BJ (cell line): ENCODE results near the gene CCDC181. TPM values are rescaled to one million over a fixed set of nuclear protein-coding genes. Genes with fewer than 3 reads are reported as not detected.

Experiments used
- CTCF ChIA-PET: fragments of 350-600 bp; formaldehyde crosslinking; extraction: SDS; loops from one replicate; lab custom pipeline; 2021; ENCODE audit warnings: antibody characterized with exemption, inconsistent platforms; lab: Yijun Ruan, JAX
- POLR2A ChIA-PET: fragments of 300-600 bp; sonication (Branson Sonifier 250); formaldehyde crosslinking; extraction: SDS; loops from one replicate; lab custom pipeline; 2021; ENCODE audit warnings: antibody characterized with exemption; lab: Charles Lee
- DNase-seq: peaks from one replicate; pipeline ENCODE4 v3.0.0-alpha.2; 2011; ENCODE audit warnings: low read depth
- H3K27me3 ChIP-seq: 2 replicates; pipeline ENCODE4 v1.6.0; 2011; ENCODE audit warnings: low read length; ENCODE audit not compliant: control insufficient read depth, insufficient read depth
- H3K36me3 ChIP-seq: 2 replicates; pipeline ENCODE4 v1.5.1; 2011; ENCODE audit warnings: low read length; ENCODE audit not compliant: control insufficient read depth, insufficient read depth
- H3K4me3 ChIP-seq: 2 replicates; pipeline ENCODE4 v1.5.1; 2011; ENCODE audit warnings: low read depth, mild to moderate bottlenecking, control low read depth, low read length
- CTCF ChIP-seq: IDR thresholded peaks from 2 replicates; pipeline ENCODE4 v1.5.1; 2011; ENCODE audit warnings: low read depth, mild to moderate bottlenecking, control low read depth, inconsistent platforms, low read length, moderate library complexity; ENCODE audit not compliant: insufficient read depth
- polyA plus RNA-seq: library from polyadenylated mRNA; depleted of rRNA; stranded (reverse); fragments of >200 nt; gene quantifications from 2 replicates; pipeline ENCODE4 v1.2.3, GENCODE V29; 2011

Gene CCDC181
- polyA plus RNA-seq, 1 experiment, result not detected

GRCh38 chr1:169461390-169462000, 34.2 kb upstream of the CCDC181 start:
- DNase-seq, result no peak
- CTCF ChIA-PET, result interaction anchor here (2.4 kb wide), 1 partner anchor 85 kb away, joined by 12 read pairs; no protein-coding TSS in a partner anchor
- Histone ChIP-seq H3K36me3 (no peaks in the 10 kb centered on the region), H3K27me3 (peaks cover 1% of the 10 kb centered on the region; the same call in 1 of the 2 replicates), H3K4me3 (no peak overlapping the region)
- no peak for TF ChIP-seq CTCF
- POLR2A ChIA-PET, result no interaction called here

- no peak for TF ChIP-seq CTCF
- ChIA-PET POLR2A (no interaction called here), CTCF (interaction anchor here (2.4 kb wide), 1 partner anchor 86 kb away, joined by 12 read pairs; no protein-coding TSS in a partner anchor)
- H3K36me3 ChIP-seq, result no peaks in the 10 kb centered on the region
- peaks cover 1% of the 10 kb centered on the region; the same call in 1 of the 2 replicates for H3K27me3 ChIP-seq
- no peak for DNase-seq
- H3K4me3 ChIP-seq, result peak overlapping the region; percentile 9
Measured at GRCh38 chr1:169460191-169460833, 33.0 kb upstream of the CCDC181 start.

GRCh38 chr1:169457443-169457842, 30.2 kb upstream of the CCDC181 start:
- H3K36me3 ChIP-seq, result no peaks in the 10 kb centered on the region
- DNase-seq, result no peak
- ChIA-PET CTCF (no interaction called here), POLR2A (no interaction called here)
- H3K4me3 ChIP-seq, result no peak overlapping the region
- H3K27me3 ChIP-seq, result peaks cover 1% of the 10 kb centered on the region; the same call in 1 of the 2 replicates
- no peak for TF ChIP-seq CTCF

GRCh38 chr1:169456029-169456428, 28.8 kb upstream of the CCDC181 start:
- Histone ChIP-seq H3K4me3 (no peak overlapping the region), H3K36me3 (no peaks in the 10 kb centered on the region), H3K27me3 (peaks cover 1% of the 10 kb centered on the region; the same call in 1 of the 2 replicates)
- DNase-seq, result no peak
- CTCF ChIA-PET, result no interaction called here
- POLR2A ChIA-PET, result no interaction called here
- no peak for TF ChIP-seq CTCF

- H3K4me3 ChIP-seq, result no peak overlapping the region
- DNase-seq, result no peak
- ChIA-PET POLR2A (no interaction called here), CTCF (interaction anchor here (1.2 kb wide), 1 partner anchor 93 kb away, joined by 3 read pairs; no protein-coding TSS in a partner anchor)
- H3K36me3 ChIP-seq, result no peaks in the 10 kb centered on the region
- no peak for TF ChIP-seq CTCF
- H3K27me3 ChIP-seq, result no peaks in the 10 kb centered on the region
Measured at GRCh38 chr1:169452921-169453320, 25.6 kb upstream of the CCDC181 start.
